ENCODE results near the gene PROC.

GRCh38 chr2:127414638-127415592 is 3.3 kb upstream of the PROC start:
- TF ChIP-seq CTCF (conservative IDR thresholded peaks at IDR 0.05) (no peak), ZFX (IDR thresholded peaks at IDR 0.05) (no peak)
